Measurements from ENCODE around the gene CMTM8. TPM values are rescaled to one million over a fixed set of nuclear protein-coding genes. Genes with fewer than 3 reads are reported as not detected.

The CMTM8 gene
- total RNA-seq, 2 donors from 2014 or later = 5.8 to 11.6 TPM

GRCh38 chr3:32360493-32360827 lies 122.0 kb downstream of the CMTM8 start:
- no peak for DNase-seq
- Histone ChIP-seq H3K27me3 (ENCODE audit: control insufficient read depth, insufficient read depth, low read length, poor library complexity, severe bottlenecking) (no peaks in the 10 kb centered on the region), H3K4me3 (ENCODE audit: low read length) (no peak overlapping the region), H3K36me3 (ENCODE audit: control insufficient read depth, insufficient read depth, low read length) (no peaks in the 10 kb centered on the region), H3K27ac (ENCODE audit: low read depth, low read length) (no peak overlapping the region), H3K9ac (ENCODE audit: extremely low read depth, low read length, poor library complexity, severe bottlenecking) (no peak overlapping the region), H3K4me1 (ENCODE audit: control insufficient read depth, insufficient read depth, low read length) (peaks cover 7% of the 10 kb centered on the region), H3K9me3 (ENCODE audit: control insufficient read depth, low read length) (no peaks in the 10 kb centered on the region)
- Mint-ChIP-seq H3K27ac (no peak overlapping the region), H3K27me3 (ENCODE audit: insufficient read depth) (no peaks in the 10 kb centered on the region), H3K9me3 (no peaks in the 10 kb centered on the region), H3K36me3 (ENCODE audit: low read depth) (peaks cover 3% of the 10 kb centered on the region), H3K4me3 (no peak overlapping the region), H3K4me1 (peaks cover 16% of the 10 kb centered on the region)
- WGBS, 2 experiments (ENCODE audit: insufficient coverage in 1 of 2, insufficient read length in 1 of 2) = 85 to 90% methylated on average over 3 to 4 of the region's 4 CpGs
- no peak for TF ChIP-seq CTCF (conservative IDR thresholded peaks at IDR 0.05)

GRCh38 chr3:32366638-32367397 lies 128.3 kb downstream of the CMTM8 start:
- no peaks in the 10 kb centered on the region for H3K9me3 ChIP-seq (ENCODE audit: control insufficient read depth, low read length)
- no peak overlapping the region for H3K27ac Mint-ChIP-seq
- no peak overlapping the region for H3K4me3 Mint-ChIP-seq
- no peak overlapping the region for H3K27ac ChIP-seq (ENCODE audit: low read depth, low read length)
- H3K4me1 ChIP-seq (ENCODE audit: control insufficient read depth, insufficient read depth, low read length) = no peaks in the 10 kb centered on the region
- no peak for DNase-seq
- no peaks in the 10 kb centered on the region for H3K27me3 ChIP-seq (ENCODE audit: control insufficient read depth, insufficient read depth, low read length, poor library complexity, severe bottlenecking)
- no peak for TF ChIP-seq CTCF (conservative IDR thresholded peaks at IDR 0.05)
- WGBS, 2 experiments (ENCODE audit: insufficient coverage in 1 of 2, insufficient read length in 1 of 2) = 72 to 79% methylated on average over 4 to 6 of the region's 6 CpGs
- H3K36me3 ChIP-seq (ENCODE audit: control insufficient read depth, insufficient read depth, low read length) = no peaks in the 10 kb centered on the region
- no peaks in the 10 kb centered on the region for H3K9me3 Mint-ChIP-seq
- H3K4me3 ChIP-seq (ENCODE audit: low read length) = no peak overlapping the region
- no peaks in the 10 kb centered on the region for H3K36me3 Mint-ChIP-seq (ENCODE audit: low read depth)
- H3K27me3 Mint-ChIP-seq (ENCODE audit: insufficient read depth) = no peaks in the 10 kb centered on the region
- no peak overlapping the region for H3K9ac ChIP-seq (ENCODE audit: extremely low read depth, low read length, poor library complexity, severe bottlenecking)
- peaks cover 7% of the 10 kb centered on the region for H3K4me1 Mint-ChIP-seq

- Mint-ChIP-seq H3K9me3 (no peaks in the 10 kb centered on the region), H3K4me3 (no peak overlapping the region), H3K27me3 (ENCODE audit: insufficient read depth) (no peaks in the 10 kb centered on the region), H3K4me1 (peaks cover 7% of the 10 kb centered on the region), H3K27ac (no peak overlapping the region), H3K36me3 (ENCODE audit: low read depth) (no peaks in the 10 kb centered on the region)
- Histone ChIP-seq H3K9ac (ENCODE audit: extremely low read depth, low read length, poor library complexity, severe bottlenecking) (no peak overlapping the region), H3K36me3 (ENCODE audit: control insufficient read depth, insufficient read depth, low read length) (no peaks in the 10 kb centered on the region), H3K27ac (ENCODE audit: low read depth, low read length) (no peak overlapping the region), H3K4me3 (ENCODE audit: low read length) (no peak overlapping the region), H3K9me3 (ENCODE audit: control insufficient read depth, low read length) (no peaks in the 10 kb centered on the region), H3K27me3 (ENCODE audit: control insufficient read depth, insufficient read depth, low read length, poor library complexity, severe bottlenecking) (no peaks in the 10 kb centered on the region), H3K4me1 (ENCODE audit: control insufficient read depth, insufficient read depth, low read length) (no peaks in the 10 kb centered on the region)
- no peak for TF ChIP-seq CTCF (conservative IDR thresholded peaks at IDR 0.05)
- DNase-seq = no peak
- WGBS, 2 experiments (ENCODE audit: insufficient coverage in 1 of 2, insufficient read length in 1 of 2) = 95 to 100% methylated on average over 3 to 10 of the region's 10 CpGs
Measured at GRCh38 chr3:32367442-32367841, 129.0 kb downstream of the CMTM8 start.
